Liver (tissue), 3 donors: ENCODE measurements around the gene TFDP1.

Experiments
- ATF3 ChIP-seq: IDR thresholded peaks from 2 replicates; pipeline ENCODE4 v1.6.1; 2016; ENCODE audit warnings: antibody characterized with exemption
- CTCF ChIP-seq: fragments of 150-350 bp; IDR thresholded peaks from 2 replicates; pipeline ENCODE4 v1.5.1; 2017; ENCODE audit warnings: improper control_type of control experiment, low read depth, low read length; ENCODE audit not compliant: missing input control
- FOXA1 ChIP-seq: IDR thresholded peaks from 2 replicates; pipeline ENCODE4 v1.6.1; 2016; ENCODE audit warnings: antibody characterized with exemption
- GABPA ChIP-seq, 2 donors: IDR thresholded peaks in 1 of 2; conservative IDR thresholded peaks in 1 of 2; 2 replicates each; pipeline ENCODE4 v1.6.1; 2016; ENCODE audit warnings: antibody characterized with exemption in 2 of 2, mild to moderate bottlenecking in 1 of 2, moderate library complexity in 1 of 2
- MAX ChIP-seq: IDR thresholded peaks from 2 replicates; pipeline ENCODE4 v1.6.1; 2016; ENCODE audit warnings: antibody characterized with exemption
- RAD21 ChIP-seq, 2 donors: IDR thresholded peaks; 2 replicates each; pipeline ENCODE4 v1.6.1; 2016; ENCODE audit warnings: antibody characterized with exemption in 2 of 2, mild to moderate bottlenecking in 2 of 2
- REST ChIP-seq: IDR thresholded peaks from 2 replicates; pipeline ENCODE4 v1.6.1; 2016; ENCODE audit warnings: antibody characterized with exemption, mild to moderate bottlenecking
- RXRA ChIP-seq, 2 donors: IDR thresholded peaks; 2 replicates each; pipeline ENCODE4 v1.6.1; 2017 to 2018; ENCODE audit warnings: antibody characterized with exemption in 2 of 2, mild to moderate bottlenecking in 1 of 2
- TAF1 ChIP-seq: conservative IDR thresholded peaks from 2 replicates; pipeline ENCODE4 v1.6.1; 2016; ENCODE audit warnings: antibody characterized with exemption, mild to moderate bottlenecking
- YY1 ChIP-seq: IDR thresholded peaks from 2 replicates; pipeline ENCODE4 v1.6.1; 2016; ENCODE audit warnings: antibody characterized with exemption, mild to moderate bottlenecking
- ZBTB33 ChIP-seq: IDR thresholded peaks from 2 replicates; pipeline ENCODE4 v1.6.1; 2016; ENCODE audit warnings: antibody characterized with exemption
- donor health status: healthy.
- donor health status: healthy.

- TF ChIP-seq RAD21 (IDR thresholded peaks at IDR 0.05) = no peak
- no peak for TF ChIP-seq CTCF
- no peak for TF ChIP-seq TAF1
- no peak for TF ChIP-seq MAX
- TF ChIP-seq ATF3 = no peak
- TF ChIP-seq GABPA (IDR thresholded peaks at IDR 0.05 in 1 of 2, conservative IDR thresholded peaks at IDR 0.05 in 1 of 2) = no peak
- TF ChIP-seq YY1 = no peak
- TF ChIP-seq ZBTB33 = no peak
- TF ChIP-seq REST = no peak
- no peak for TF ChIP-seq FOXA1
- TF ChIP-seq RXRA (IDR thresholded peaks at IDR 0.05) = no peak
These were observed 11.5 kb upstream of the TFDP1 start for GRCh38 chr13:113573065-113573464.
